GM12878 (cell line): ENCODE measurements around the gene ELMO3. TPM values are rescaled to one million over a fixed set of nuclear protein-coding genes. Genes with fewer than 3 reads are reported as not detected.

Experiments
- ATAC-seq: fragments of 200-7000 bp; cut with Tn5 transposase; 3 replicates; pipeline ENCODE4 v1.9.1; 2020; ENCODE audit warnings: mild to moderate bottlenecking, moderate library complexity
- BruUV-seq: library from RNA; stranded (reverse); fragments of 400-500 nt; replicated peaks from 2 replicates; lab custom pipeline; 2021; lab: Mats Ljungman, UMichigan
- CTCF ChIA-PET: fragments of 300-600 bp; sonication (Branson Sonifier 250); formaldehyde crosslinking; extraction: SDS; loops from one replicate; lab custom pipeline; 2021; ENCODE audit warnings: inconsistent platforms; lab: Yijun Ruan, JAX
- POLR2A ChIA-PET: fragments of 350-600 bp; formaldehyde crosslinking; extraction: SDS; loops from one replicate; lab custom pipeline; 2021; ENCODE audit warnings: inconsistent platforms; lab: Charles Lee
- RAD21 ChIA-PET: fragments of 300-600 bp; sonication (Branson Sonifier 250); formaldehyde crosslinking; loops from one replicate; lab custom pipeline; 2023; ENCODE audit warnings: antibody characterized with exemption; ENCODE audit not compliant: unreplicated experiment; lab: Charles Lee
- SMC1A ChIA-PET: fragments of 300-600 bp; sonication (Branson Sonifier 250); formaldehyde crosslinking; loops from one replicate; lab custom pipeline; 2023; ENCODE audit not compliant: unreplicated experiment, uncharacterized antibody; lab: Charles Lee
- DNase-seq: peaks from one replicate; pipeline ENCODE4 v3.0.0-alpha.2; 2011; ENCODE audit warnings: low read depth, low spot score
- FAIRE-seq: peaks from 3 replicates; lab custom pipeline; 2011; peaks lifted over from hg19 to GRCh38; lab: Jason Lieb, UNC
- H2AFZ ChIP-seq: 2 replicates; pipeline ENCODE4 v1.6.0; 2011; ENCODE audit warnings: low read depth, low read length, control low read depth; ENCODE audit not compliant: control insufficient read depth
- H3K27ac ChIP-seq: 2 replicates; pipeline ENCODE4 v1.5.1; 2011; ENCODE audit warnings: control low read depth; ENCODE audit not compliant: control insufficient read depth, insufficient read depth
- H3K27me3 ChIP-seq, 2 experiments: replicated peaks in 1 of 2; 2 replicates each; pipeline versions ENCODE4 v1.6.0 to v1.6.1; 2011; ENCODE audit warnings: low read length in 1 of 2; ENCODE audit not compliant: control insufficient read depth in 2 of 2, insufficient read depth in 2 of 2
- H3K36me3 ChIP-seq, 2 experiments: 2 replicates each; pipeline ENCODE4 v1.5.1; 2011; ENCODE audit warnings: low read length in 1 of 2; ENCODE audit not compliant: control insufficient read depth in 2 of 2, insufficient read depth in 2 of 2
- H3K4me1 ChIP-seq: 2 replicates; pipeline ENCODE4 v1.6.1; 2011; ENCODE audit warnings: mild to moderate bottlenecking, low read length, moderate library complexity, mixed read lengths; ENCODE audit not compliant: control insufficient read depth, insufficient read depth
- H3K4me2 ChIP-seq: 2 replicates; pipeline ENCODE4 v1.6.0; 2011; ENCODE audit warnings: control low read depth; ENCODE audit not compliant: control insufficient read depth, insufficient read depth
- H3K4me3 ChIP-seq: fragments of 200-600 bp; sonication (generic); 2 replicates; pipeline ENCODE4 v1.5.1; 2016
- H3K79me2 ChIP-seq: 2 replicates; pipeline ENCODE4 v1.6.0; 2011; ENCODE audit warnings: low read length; ENCODE audit not compliant: control insufficient read depth, insufficient read depth
- H3K9ac ChIP-seq: 2 replicates; pipeline ENCODE4 v1.8.0; 2011; ENCODE audit warnings: low read length, control low read depth, mixed read lengths; ENCODE audit not compliant: control insufficient read depth, insufficient read depth
- H3K9me3 ChIP-seq: replicated peaks from 3 replicates; pipeline ENCODE4 v1.5.1; 2011; ENCODE audit warnings: mild to moderate bottlenecking, low read length; ENCODE audit not compliant: control insufficient read depth, insufficient read depth
- H4K20me1 ChIP-seq: 2 replicates; pipeline ENCODE4 v1.6.0; 2011; ENCODE audit not compliant: control insufficient read depth, insufficient read depth
- GABPA ChIP-seq: IDR thresholded peaks from 2 replicates; pipeline ENCODE4 v1.6.1; 2014; ENCODE audit warnings: antibody characterized with exemption, low read depth, mild to moderate bottlenecking, inconsistent platforms
- MEF2B ChIP-seq: fragments of 450-650 bp; IDR thresholded peaks from 2 replicates; pipeline ENCODE4 v1.6.1; 2018; ENCODE audit warnings: mild to moderate bottlenecking, moderate library complexity; ENCODE audit not compliant: partially characterized antibody, poor library complexity, severe bottlenecking
- MTA3 ChIP-seq: IDR thresholded peaks from 2 replicates; pipeline ENCODE4 v1.6.1; 2012; ENCODE audit warnings: low read length, inconsistent platforms, borderline replicate concordance
- MYB ChIP-seq: fragments of 150-350 bp; IDR thresholded peaks from 2 replicates; pipeline ENCODE4 v1.6.1; 2014; ENCODE audit warnings: mild to moderate bottlenecking, low read depth, low read length, borderline replicate concordance
- RAD51 ChIP-seq: fragments of 450-650 bp; IDR thresholded peaks from 2 replicates; pipeline ENCODE4 v1.6.1; 2016; ENCODE audit warnings: moderate library complexity, mild to moderate bottlenecking, inconsistent platforms
- RBBP5 ChIP-seq: fragments of 200-600 bp; sonication (generic); conservative IDR thresholded peaks from 2 replicates; pipeline ENCODE4 v1.6.1; 2016
- RUNX3 ChIP-seq: IDR thresholded peaks from 2 replicates; pipeline ENCODE4 v1.6.1; 2012; ENCODE audit warnings: low read length, inconsistent platforms
- TARDBP ChIP-seq: IDR thresholded peaks from 2 replicates; pipeline ENCODE4 v1.6.1; 2016; ENCODE audit warnings: borderline replicate concordance
- USF1 ChIP-seq: IDR thresholded peaks from 2 replicates; pipeline ENCODE4 v1.6.1; 2011; ENCODE audit warnings: borderline replicate concordance, low read depth, mild to moderate bottlenecking, moderate library complexity, mixed read lengths, low read length; ENCODE audit not compliant: insufficient read depth; ENCODE audit errors: extremely low read length
- WRNIP1 ChIP-seq: IDR thresholded peaks from 2 replicates; pipeline ENCODE4 v1.6.1; 2011; ENCODE audit warnings: low read depth, low read length, improper control_type of control experiment, borderline replicate concordance
- ZBTB40 ChIP-seq: fragments of 450-650 bp; IDR thresholded peaks from 2 replicates; pipeline ENCODE4 v1.6.1; 2016; ENCODE audit warnings: mild to moderate bottlenecking, moderate library complexity, borderline replicate concordance
- ZNF207 ChIP-seq: fragments of 450-650 bp; IDR thresholded peaks from 2 replicates; pipeline ENCODE4 v1.6.1; 2014; ENCODE audit warnings: antibody characterized with exemption, mild to moderate bottlenecking, borderline replicate concordance
- WGBS: methylation state at CpG from one replicate; pipeline ENCODE4 v1.1.6; 2016; ENCODE audit warnings: low lambda C conversion rate; ENCODE audit not compliant: insufficient replicate concordance, insufficient coverage; ENCODE audit errors: missing lambda C conversion rate; 5-methylcytosine and 5-hydroxymethylcytosine counted together
- in situ Hi-C: fragments of 300-500 bp; cut with MboI; formaldehyde crosslinking; loops from 9 replicates; pipeline ENCODE4 v1.14.3; 2018; ENCODE audit warnings: mixed read lengths
- intact Hi-C: fragments of 100-400 bp; cut with micrococcal nuclease; formaldehyde crosslinking; loops from one replicate; pipeline ENCODE4 v1.14.2; 2022; ENCODE audit not compliant: unreplicated experiment
- polyA plus RNA-seq, 11 experiments: library from polyadenylated mRNA; depleted of rRNA in 4 of 11; unstranded in 6 of 11; stranded (reverse) in 5 of 11; fragments of >200 nt; fragmentation: Nextera tagmentation in 4 of 11; fragmentation: Illumina TruSeq in 1 of 11; extraction: Ambion mirVana in 4 of 11; extraction: Trizol in 1 of 11; gene quantifications; 1 replicate in 1 of 11; 2 replicates in 10 of 11; pipeline versions ENCODE4 v1.2.1 to v1.2.3, GENCODE V29; 2011 to 2016; ENCODE audit warnings: inconsistent platforms in 2 of 11, missing spikeins in 2 of 11, low read depth in 1 of 11
- total RNA-seq, 4 experiments: library from RNA; depleted of rRNA in 3 of 4; stranded (reverse); fragments of >200 nt in 3 of 4; fragmentation: Illumina TruSeq in 1 of 4; extraction: Trizol in 1 of 4; gene quantifications; 2 replicates each; pipeline versions ENCODE4 v1.2.1 to v1.2.3, GENCODE V29; 2013 to 2021

The ELMO3 gene
- total and polyA plus RNA-seq, 10 of the 15 experiments (the other 5 are each of a cell fraction or from before 2014, with no cell fraction given) = 0.05 to 4.7 (median 0.96) TPM; not detected in 1

- ATAC-seq = no peak
- Histone ChIP-seq H3K27me3 (no peaks in the 10 kb centered on the region), H3K79me2 (peaks cover 14% of the 10 kb centered on the region), H3K4me1 (peaks cover 7% of the 10 kb centered on the region; the same call in 1 of the 2 replicates), H3K4me3 (no peak overlapping the region), H2AFZ (no peak overlapping the region), H4K20me1 (no peaks in the 10 kb centered on the region), H3K9ac (no peak overlapping the region), H3K9me3 (no peaks in the 10 kb centered on the region), H3K27ac (no peak overlapping the region), H3K4me2 (no peak overlapping the region), H3K36me3 (peaks cover 20 to 33% of the 10 kb centered on the region in 2 experiments; a peak in 3 of 4 replicates)
- intact Hi-C loops (no loop called here), in situ Hi-C loops (no loop called here)
- POLR2A ChIA-PET = interaction anchor here (1.1 kb wide), 1 partner anchor 12 kb away, joined by 4 read pairs; the partner anchor contains the start of gene TMEM208
- TF ChIP-seq RUNX3 = no peak
- no peak for TF ChIP-seq RBBP5
- TF ChIP-seq TARDBP = no peak
- no peak for TF ChIP-seq RAD51
- TF ChIP-seq WRNIP1 = no peak
- no peak for TF ChIP-seq MEF2B
- no peak for TF ChIP-seq MYB
- TF ChIP-seq ZNF207 = no peak
- TF ChIP-seq ZBTB40 = no peak
- TF ChIP-seq USF1 = no peak
- TF ChIP-seq GABPA = no peak
- no peak for TF ChIP-seq MTA3
- BruUV-seq = no TSS peak
- no peak for FAIRE-seq
- DNase-seq = no peak
- WGBS = 95% methylated on average over 3 of the region's 3 CpGs
- SMC1A ChIA-PET = interaction anchor here (1.4 kb wide), 1 partner anchor 9 kb away, joined by 6 read pairs; the partner anchor contains the start of gene FHOD1
- RAD21 ChIA-PET = no interaction called here
- CTCF ChIA-PET = interaction anchor here (1.5 kb wide), 1 partner anchor 11 kb away, joined by 6 read pairs; the partner anchor contains the start of gene TMEM208
Observed at GRCh38 chr16:67238278-67238575, 39.3 kb downstream of the ELMO3 start.
